Measurements from ENCODE around the gene TBCA.
"Not testable (repeated sequence)": the region's sequence is repeated elsewhere in the genome, so short reads cannot be mapped to it uniquely, and the experiment has no call there.

Gene TBCA

GRCh38 chr5:77719666-77720363 is 56.3 kb downstream of the TBCA start:
- no peaks in the 10 kb centered on the region for H3K27me3 ChIP-seq (replicated peaks; ENCODE audit: control insufficient read depth, insufficient read depth, low read length)
- H3K4me3 ChIP-seq (replicated peaks; ENCODE audit: low read depth, low read length) = no peak overlapping the region
- no peaks in the 10 kb centered on the region for H3K36me3 ChIP-seq (ENCODE audit: control insufficient read depth, insufficient read depth, low read length)
- TF ChIP-seq, protein P1, sequence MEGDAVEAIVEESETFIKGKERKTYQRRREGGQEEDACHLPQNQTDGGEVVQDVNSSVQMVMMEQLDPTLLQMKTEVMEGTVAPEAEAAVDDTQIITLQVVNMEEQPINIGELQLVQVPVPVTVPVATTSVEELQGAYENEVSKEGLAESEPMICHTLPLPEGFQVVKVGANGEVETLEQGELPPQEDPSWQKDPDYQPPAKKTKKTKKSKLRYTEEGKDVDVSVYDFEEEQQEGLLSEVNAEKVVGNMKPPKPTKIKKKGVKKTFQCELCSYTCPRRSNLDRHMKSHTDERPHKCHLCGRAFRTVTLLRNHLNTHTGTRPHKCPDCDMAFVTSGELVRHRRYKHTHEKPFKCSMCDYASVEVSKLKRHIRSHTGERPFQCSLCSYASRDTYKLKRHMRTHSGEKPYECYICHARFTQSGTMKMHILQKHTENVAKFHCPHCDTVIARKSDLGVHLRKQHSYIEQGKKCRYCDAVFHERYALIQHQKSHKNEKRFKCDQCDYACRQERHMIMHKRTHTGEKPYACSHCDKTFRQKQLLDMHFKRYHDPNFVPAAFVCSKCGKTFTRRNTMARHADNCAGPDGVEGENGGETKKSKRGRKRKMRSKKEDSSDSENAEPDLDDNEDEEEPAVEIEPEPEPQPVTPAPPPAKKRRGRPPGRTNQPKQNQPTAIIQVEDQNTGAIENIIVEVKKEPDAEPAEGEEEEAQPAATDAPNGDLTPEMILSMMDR (IDR thresholded peaks at IDR 0.05; ENCODE audit: insufficient read depth, low read length, poor library complexity, severe bottlenecking) = no peak
- no peak for DNase-seq (ENCODE audit: extremely low read depth, insufficient read length)

DNA sequence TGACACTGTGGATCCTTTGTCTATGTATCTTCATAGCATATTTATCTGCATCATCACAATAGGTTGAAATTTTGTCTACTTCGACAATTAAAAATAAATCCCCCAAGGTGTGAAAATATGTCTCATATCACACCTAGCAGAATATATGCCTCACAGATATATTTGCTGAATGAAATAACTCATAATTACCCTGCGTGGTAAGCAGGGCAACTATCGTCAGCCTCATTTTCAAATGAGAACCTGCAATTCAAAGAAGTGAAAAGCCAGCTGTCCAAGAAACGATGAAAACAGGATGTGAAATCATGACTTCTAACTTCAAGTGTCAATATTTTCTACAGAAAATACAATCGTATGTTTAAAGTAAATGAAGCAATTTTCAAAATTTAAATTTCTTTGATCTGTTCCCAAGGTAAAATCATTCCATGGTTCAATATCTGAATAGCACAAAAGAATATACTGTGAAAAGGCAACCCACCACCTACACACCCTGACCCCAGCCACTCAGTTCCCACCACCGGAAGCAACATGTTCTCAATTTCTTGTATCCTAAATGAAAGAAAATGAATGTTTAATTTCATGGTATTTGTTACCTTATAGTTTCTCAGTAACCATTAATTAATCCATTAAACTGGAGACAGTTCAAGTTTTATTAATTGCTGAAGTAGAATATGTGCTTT is 57.1 kb downstream of the TBCA start:
- DNase-seq (ENCODE audit: extremely low read depth, insufficient read length) = peak; percentile 11
- Histone ChIP-seq H3K36me3 (ENCODE audit: control insufficient read depth, insufficient read depth, low read length) (no peaks in the 10 kb centered on the region), H3K4me3 (replicated peaks; ENCODE audit: low read depth, low read length) (no peak overlapping the region), H3K27me3 (replicated peaks; ENCODE audit: control insufficient read depth, insufficient read depth, low read length) (no peaks in the 10 kb centered on the region)
- TF ChIP-seq, protein P1 (IDR thresholded peaks at IDR 0.05; ENCODE audit: insufficient read depth, low read length, poor library complexity, severe bottlenecking) = no peak

DNA sequence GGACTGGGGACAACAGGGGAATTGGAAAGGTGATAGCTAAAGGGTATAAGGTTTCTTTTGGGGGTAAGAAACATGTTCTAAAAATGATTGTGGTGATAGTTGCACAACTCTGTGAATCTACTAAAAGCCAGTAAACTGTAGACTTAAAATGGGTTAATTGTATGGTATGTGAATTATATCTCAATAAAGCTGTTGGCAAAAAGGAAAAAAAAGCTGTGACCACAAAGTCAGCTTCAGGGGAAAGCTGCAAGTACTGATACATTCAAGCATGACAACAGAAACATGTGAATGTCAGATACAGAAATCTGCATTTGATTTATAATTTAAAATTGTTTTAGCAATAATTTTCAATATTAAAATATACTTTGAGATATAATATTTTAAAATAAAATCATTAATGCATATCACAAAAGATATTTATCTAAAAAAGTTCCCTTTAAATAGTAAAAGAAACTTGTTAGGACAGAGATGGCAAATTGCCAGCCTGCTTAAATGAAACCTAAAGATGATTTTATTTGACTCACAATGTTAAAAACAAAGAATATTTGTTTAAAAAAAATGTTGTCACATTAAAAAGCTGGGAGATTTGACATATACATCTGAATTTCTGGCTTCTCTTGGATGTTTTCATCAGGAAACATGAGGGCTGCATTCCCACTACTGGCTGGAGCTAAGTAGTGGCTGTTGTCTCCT is 66.0 kb downstream of the TBCA start:
- TF ChIP-seq, protein P1 (IDR thresholded peaks at IDR 0.05; ENCODE audit: insufficient read depth, low read length, poor library complexity, severe bottlenecking) = no peak
- DNase-seq (ENCODE audit: extremely low read depth, insufficient read length) = no peak
- peaks cover 5% of the 10 kb centered on the region for H3K36me3 ChIP-seq (ENCODE audit: control insufficient read depth, insufficient read depth, low read length)

DNA sequence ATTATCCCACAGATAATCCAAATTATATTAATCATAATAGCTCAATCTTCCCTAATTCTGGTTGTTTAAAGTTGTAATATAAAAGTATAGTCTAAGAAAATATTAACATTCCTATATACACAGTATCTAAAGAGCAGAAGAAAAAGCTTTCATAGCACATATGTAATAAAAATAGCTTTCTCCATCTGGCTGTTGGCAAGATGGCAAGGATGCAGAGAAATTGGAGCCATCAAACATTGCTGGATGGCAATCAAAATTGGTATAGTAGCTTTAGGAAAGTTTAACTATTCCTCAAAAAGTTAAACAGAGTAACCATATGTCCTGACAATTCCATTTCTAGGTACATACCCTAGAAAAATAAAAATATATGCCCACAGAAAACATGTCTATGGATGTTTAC is 66.8 kb downstream of the TBCA start:
- TF ChIP-seq, protein P1 (IDR thresholded peaks at IDR 0.05; ENCODE audit: insufficient read depth, low read length, poor library complexity, severe bottlenecking) = no peak
- DNase-seq (ENCODE audit: extremely low read depth, insufficient read length) = no peak
- no peaks in the 10 kb centered on the region for H3K27me3 ChIP-seq (replicated peaks; ENCODE audit: control insufficient read depth, insufficient read depth, low read length)
- peaks cover 6% of the 10 kb centered on the region for H3K36me3 ChIP-seq (ENCODE audit: control insufficient read depth, insufficient read depth, low read length)
- H3K4me3 ChIP-seq (replicated peaks; ENCODE audit: low read depth, low read length) = no peak overlapping the region

More for the DNA sequence above, 66.0 kb downstream of the TBCA start:
- no peak overlapping the region for H3K4me3 ChIP-seq (replicated peaks; ENCODE audit: low read depth, low read length)
- H3K27me3 ChIP-seq (replicated peaks; ENCODE audit: control insufficient read depth, insufficient read depth, low read length) = no peaks in the 10 kb centered on the region

DNA sequence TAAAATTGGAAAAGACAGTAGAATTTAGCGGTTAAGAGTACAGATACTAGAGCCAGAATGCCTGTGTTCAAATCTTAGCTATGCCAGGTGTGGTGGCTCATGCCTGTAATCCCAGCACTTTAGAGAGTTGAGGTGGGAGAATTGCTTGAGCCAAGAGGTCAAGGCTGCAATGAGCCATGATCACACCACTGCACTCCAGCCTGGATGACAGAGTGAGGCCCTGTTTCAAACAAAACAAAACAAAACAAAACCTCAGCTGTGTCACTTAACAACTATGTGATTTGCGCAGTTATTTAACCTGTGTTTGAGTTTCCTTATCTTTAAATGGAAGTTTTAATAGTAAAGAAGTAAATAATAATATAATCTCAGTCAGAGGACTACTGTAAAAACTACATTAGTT is 68.3 kb downstream of the TBCA start:
- DNase-seq (ENCODE audit: extremely low read depth, insufficient read length) = no peak
- H3K27me3 ChIP-seq (replicated peaks; ENCODE audit: control insufficient read depth, insufficient read depth, low read length) = no peaks in the 10 kb centered on the region
- H3K36me3 ChIP-seq (ENCODE audit: control insufficient read depth, insufficient read depth, low read length) = peaks cover 6% of the 10 kb centered on the region

GRCh38 chr5:77699569-77699968 is 76.6 kb downstream of the TBCA start:
- not testable (repeated sequence) for H3K27me3 ChIP-seq (replicated peaks; ENCODE audit: control insufficient read depth, insufficient read depth, low read length); DNase-seq (ENCODE audit: extremely low read depth, insufficient read length); H3K4me3 ChIP-seq (replicated peaks; ENCODE audit: low read depth, low read length); H3K36me3 ChIP-seq (ENCODE audit: control insufficient read depth, insufficient read depth, low read length)

More for the DNA sequence above, 68.3 kb downstream of the TBCA start:
- H3K4me3 ChIP-seq (replicated peaks; ENCODE audit: low read depth, low read length) = no peak overlapping the region
- TF ChIP-seq, protein P1 (IDR thresholded peaks at IDR 0.05; ENCODE audit: insufficient read depth, low read length, poor library complexity, severe bottlenecking) = no peak

Measured in GM06990 (cell line).